ENCODE measurements around the gene NR4A2. TPM values are rescaled to one million over a fixed set of nuclear protein-coding genes. Genes with fewer than 3 reads are reported as not detected.

The NR4A2 gene
- total RNA-seq, 4 donors from 2014 or later = 0.76 to 4.4 (median 1.6) TPM

GRCh38 chr2:156329927-156330726 lies 2.4 kb downstream of the NR4A2 start:
- ATAC-seq = no peak
- in situ Hi-C loops (cut with MboI; ENCODE audit: low sequenced_read_pairs in 4 of 4) = loop anchor here in 2 of 4 donors (10.0 to 25.0 kb wide), 2 partner anchors 75 to 257 kb away; no protein-coding TSS in a partner anchor
- no peak overlapping the region for H3K27ac ChIP-seq
- intact Hi-C loops (cut with DNase I; ENCODE audit: low total_unique reads) = loop anchor here (10.0 kb wide), 1 partner anchor 455 kb away; no protein-coding TSS in a partner anchor
- H3K36me3 ChIP-seq = peaks cover 0 to 33% of the 10 kb centered on the region in 2 donors
- DNase-seq = no peak
- H3K9me3 ChIP-seq = no peaks in the 10 kb centered on the region
- no peaks in the 10 kb centered on the region for H3K4me1 ChIP-seq
- H3K27me3 ChIP-seq = no peaks in the 10 kb centered on the region
- no peak overlapping the region for H3K4me3 ChIP-seq
- TF ChIP-seq, protein P1, sequence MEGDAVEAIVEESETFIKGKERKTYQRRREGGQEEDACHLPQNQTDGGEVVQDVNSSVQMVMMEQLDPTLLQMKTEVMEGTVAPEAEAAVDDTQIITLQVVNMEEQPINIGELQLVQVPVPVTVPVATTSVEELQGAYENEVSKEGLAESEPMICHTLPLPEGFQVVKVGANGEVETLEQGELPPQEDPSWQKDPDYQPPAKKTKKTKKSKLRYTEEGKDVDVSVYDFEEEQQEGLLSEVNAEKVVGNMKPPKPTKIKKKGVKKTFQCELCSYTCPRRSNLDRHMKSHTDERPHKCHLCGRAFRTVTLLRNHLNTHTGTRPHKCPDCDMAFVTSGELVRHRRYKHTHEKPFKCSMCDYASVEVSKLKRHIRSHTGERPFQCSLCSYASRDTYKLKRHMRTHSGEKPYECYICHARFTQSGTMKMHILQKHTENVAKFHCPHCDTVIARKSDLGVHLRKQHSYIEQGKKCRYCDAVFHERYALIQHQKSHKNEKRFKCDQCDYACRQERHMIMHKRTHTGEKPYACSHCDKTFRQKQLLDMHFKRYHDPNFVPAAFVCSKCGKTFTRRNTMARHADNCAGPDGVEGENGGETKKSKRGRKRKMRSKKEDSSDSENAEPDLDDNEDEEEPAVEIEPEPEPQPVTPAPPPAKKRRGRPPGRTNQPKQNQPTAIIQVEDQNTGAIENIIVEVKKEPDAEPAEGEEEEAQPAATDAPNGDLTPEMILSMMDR (IDR thresholded peaks at IDR 0.05 in 4 of 5, conservative IDR thresholded peaks at IDR 0.05 in 1 of 5) = no peak
- no peak for TF ChIP-seq POLR2A (IDR thresholded peaks at IDR 0.05)

DNA sequence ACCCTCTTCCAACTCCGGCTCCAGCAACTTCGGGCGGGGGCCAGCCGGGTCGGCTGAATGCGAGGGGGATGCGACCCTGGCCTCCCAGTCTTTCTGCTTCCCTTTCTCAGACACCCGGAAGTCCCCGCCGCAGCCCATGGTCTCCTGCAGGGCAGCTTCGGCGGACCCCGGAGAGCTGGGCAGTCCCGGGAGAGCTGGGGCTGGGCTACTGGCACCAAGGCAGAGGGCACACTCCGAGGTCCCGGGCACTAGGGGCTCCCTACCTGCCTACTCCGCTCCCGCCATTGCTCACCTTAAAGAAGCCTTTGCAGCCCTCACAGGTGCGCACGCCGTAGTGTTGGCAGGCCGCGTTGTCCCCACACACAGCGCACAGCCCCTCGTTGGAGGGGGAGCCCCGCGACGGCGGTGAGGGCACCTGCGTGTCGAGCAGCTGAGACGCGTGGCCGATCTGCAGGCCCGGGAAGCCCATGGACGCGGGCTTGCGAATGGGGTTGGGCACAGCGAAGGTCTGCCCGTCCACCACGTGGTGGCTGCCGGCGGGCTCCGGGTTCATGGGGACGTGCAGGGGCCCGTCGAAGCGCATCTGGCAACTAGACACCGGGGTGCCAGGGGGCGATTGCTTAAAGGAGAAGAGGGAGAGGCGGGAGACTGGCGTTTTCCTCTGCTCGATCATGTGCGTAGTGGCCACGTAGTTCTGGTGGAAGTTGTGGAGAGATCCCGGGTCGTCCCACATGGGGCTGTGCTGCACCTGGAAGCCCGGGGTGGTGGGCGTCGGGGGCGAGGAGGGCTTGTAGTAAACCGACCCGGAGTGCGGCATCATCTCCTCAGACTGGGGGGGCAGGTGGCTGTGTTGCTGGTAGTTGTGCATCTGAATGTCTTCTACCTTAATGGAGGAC lies 3.2 kb downstream of the NR4A2 start:
- DNase-seq (no peak), ATAC-seq (no peak)
- TF ChIP-seq, protein P1 (IDR thresholded peaks at IDR 0.05 in 4 of 5, conservative IDR thresholded peaks at IDR 0.05 in 1 of 5) = no peak
- TF ChIP-seq POLR2A (IDR thresholded peaks at IDR 0.05) = no peak
- no peak overlapping the region for H3K27ac ChIP-seq
- intact Hi-C loops (cut with DNase I; ENCODE audit: low total_unique reads) (no loop called here), in situ Hi-C loops (cut with MboI; ENCODE audit: low sequenced_read_pairs in 4 of 4) (loop anchor here in 1 of 4 donors (25.0 kb wide), 1 partner anchor 258 kb away; no protein-coding TSS in a partner anchor)
- H3K9me3 ChIP-seq = no peaks in the 10 kb centered on the region
- peaks cover 0 to 33% of the 10 kb centered on the region in 2 donors for H3K36me3 ChIP-seq
- H3K4me3 ChIP-seq = no peak overlapping the region
- no peaks in the 10 kb centered on the region for H3K27me3 ChIP-seq
- no peaks in the 10 kb centered on the region for H3K4me1 ChIP-seq

DNA sequence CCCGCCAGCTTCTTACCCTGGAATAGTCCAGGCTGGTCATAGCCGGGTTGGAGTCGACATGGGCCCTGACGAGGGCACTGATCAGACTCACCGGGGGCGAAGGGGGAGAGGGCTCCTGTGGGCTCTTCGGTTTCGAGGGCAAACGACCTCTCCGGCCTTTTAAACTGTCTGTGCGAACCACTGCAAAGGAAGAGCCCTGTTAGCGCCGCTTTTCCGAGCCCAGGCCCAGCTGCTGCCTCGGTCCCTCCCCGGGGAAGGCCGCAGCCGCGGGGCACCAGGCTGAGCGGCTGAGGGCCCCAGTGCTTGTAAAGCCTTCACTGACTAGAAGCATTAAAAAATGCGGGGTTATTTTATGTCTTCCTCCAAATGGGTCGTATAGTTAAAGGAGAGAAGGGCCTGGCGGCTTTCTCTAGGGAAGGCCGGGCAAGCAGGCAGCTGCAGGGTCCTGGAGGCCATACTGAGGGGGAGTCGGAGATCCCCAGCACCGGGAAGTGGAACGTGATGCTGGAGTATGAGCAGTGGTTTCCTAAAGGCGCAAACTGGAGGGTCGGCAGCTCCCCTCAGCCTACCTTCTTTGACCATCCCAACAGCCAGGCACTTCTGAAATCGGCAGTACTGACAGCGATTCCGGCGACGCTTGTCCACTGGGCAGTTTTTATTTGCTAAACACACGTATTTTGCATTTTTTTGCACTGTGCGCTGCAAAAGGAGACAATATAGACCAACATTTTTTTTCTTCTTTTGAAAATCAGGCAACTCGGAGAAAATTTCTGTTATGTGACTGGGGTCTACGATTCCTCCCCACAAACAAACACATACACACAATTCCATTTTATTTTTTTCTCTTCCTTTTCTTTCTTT lies 4.5 kb downstream of the NR4A2 start:
- Histone ChIP-seq H3K27ac (no peak overlapping the region), H3K4me3 (no peak overlapping the region), H3K36me3 (peaks cover 0 to 33% of the 10 kb centered on the region in 2 donors), H3K4me1 (no peaks in the 10 kb centered on the region), H3K27me3 (peaks cover 1 to 4% (median 2%) of the 10 kb centered on the region in 3 donors), H3K9me3 (no peaks in the 10 kb centered on the region)
- in situ Hi-C loops (cut with MboI; ENCODE audit: low sequenced_read_pairs in 4 of 4) = loop anchor here in 1 of 4 donors (25.0 kb wide), 1 partner anchor 259 kb away; no protein-coding TSS in a partner anchor
- ATAC-seq (no peak), DNase-seq (no peak)
- intact Hi-C loops (cut with DNase I; ENCODE audit: low total_unique reads) = no loop called here
- no peak for TF ChIP-seq POLR2A (IDR thresholded peaks at IDR 0.05)
- TF ChIP-seq, protein P1 (IDR thresholded peaks at IDR 0.05 in 4 of 5, conservative IDR thresholded peaks at IDR 0.05 in 1 of 5) = no peak

DNA sequence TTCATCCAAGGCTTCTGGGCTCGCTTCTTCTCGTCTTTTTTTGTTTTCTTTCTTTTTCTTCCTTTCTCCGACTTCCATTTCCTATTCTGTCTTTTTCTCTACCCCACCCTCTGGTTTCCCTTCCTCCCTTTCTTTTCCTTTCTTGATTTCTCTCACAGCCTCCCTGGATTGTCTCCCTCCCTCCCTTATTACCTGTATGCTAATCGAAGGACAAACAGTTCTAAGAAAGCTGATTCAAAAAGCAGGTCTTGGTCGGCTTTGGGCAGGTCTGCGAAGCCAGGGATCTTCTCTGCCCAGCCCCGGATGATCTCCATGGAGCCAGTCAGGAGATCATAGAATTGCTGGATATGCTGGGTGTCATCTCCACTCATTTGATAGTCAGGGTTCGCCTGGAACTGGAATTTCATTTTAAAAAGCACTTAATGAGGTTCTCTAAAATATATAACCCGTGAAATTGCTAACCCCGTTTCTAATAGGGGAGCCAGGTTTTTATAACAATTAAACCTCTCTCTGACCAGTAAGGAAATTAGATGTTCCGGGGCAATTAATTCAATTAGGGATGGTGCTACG lies 5.9 kb downstream of the NR4A2 start:
- Histone ChIP-seq H3K36me3 (peaks cover 0 to 33% of the 10 kb centered on the region in 2 donors), H3K4me3 (no peak overlapping the region), H3K27me3 (peaks cover 15 to 17% (median 16%) of the 10 kb centered on the region in 3 donors), H3K27ac (no peak overlapping the region), H3K9me3 (no peaks in the 10 kb centered on the region), H3K4me1 (peaks cover 0 to 9% of the 10 kb centered on the region in 2 donors)
- intact Hi-C loops (cut with DNase I; ENCODE audit: low total_unique reads) (no loop called here), in situ Hi-C loops (cut with MboI; ENCODE audit: low sequenced_read_pairs in 4 of 4) (loop anchor here in 1 of 4 donors (25.0 kb wide), 1 partner anchor 261 kb away; no protein-coding TSS in a partner anchor)
- ATAC-seq (no peak), DNase-seq (no peak)
- no peak for TF ChIP-seq POLR2A (IDR thresholded peaks at IDR 0.05)
- TF ChIP-seq, protein P1 (IDR thresholded peaks at IDR 0.05 in 4 of 5, conservative IDR thresholded peaks at IDR 0.05 in 1 of 5) = no peak

Data from gastrocnemius medialis (tissue), 4 donors.